Liver (tissue), 3 donors: ENCODE results near the gene AP1M2.

Experiments used
- CTCF ChIP-seq: fragments of 150-350 bp; IDR thresholded peaks from 2 replicates; pipeline ENCODE4 v1.5.1; 2017; ENCODE audit warnings: improper control_type of control experiment, low read depth, low read length; ENCODE audit not compliant: missing input control
- FOXA1 ChIP-seq: IDR thresholded peaks from 2 replicates; pipeline ENCODE4 v1.6.1; 2016; ENCODE audit warnings: antibody characterized with exemption
- REST ChIP-seq: IDR thresholded peaks from 2 replicates; pipeline ENCODE4 v1.6.1; 2016; ENCODE audit warnings: antibody characterized with exemption, mild to moderate bottlenecking
- SP1 ChIP-seq: IDR thresholded peaks from 2 replicates; pipeline ENCODE4 v1.6.1; 2018; ENCODE audit warnings: antibody characterized with exemption, mild to moderate bottlenecking
- YY1 ChIP-seq: IDR thresholded peaks from 2 replicates; pipeline ENCODE4 v1.6.1; 2016; ENCODE audit warnings: antibody characterized with exemption, mild to moderate bottlenecking
- donor health status: healthy.
- donor health status: healthy.

- TF ChIP-seq FOXA1: no peak
- TF ChIP-seq CTCF: no peak
- no peak for TF ChIP-seq YY1
- no peak for TF ChIP-seq SP1
- no peak for TF ChIP-seq REST
These were observed 24.5 kb downstream of the AP1M2 start for GRCh38 chr19:10562609-10563008.
